ENCODE measurements around the gene DPP4.

DNA sequence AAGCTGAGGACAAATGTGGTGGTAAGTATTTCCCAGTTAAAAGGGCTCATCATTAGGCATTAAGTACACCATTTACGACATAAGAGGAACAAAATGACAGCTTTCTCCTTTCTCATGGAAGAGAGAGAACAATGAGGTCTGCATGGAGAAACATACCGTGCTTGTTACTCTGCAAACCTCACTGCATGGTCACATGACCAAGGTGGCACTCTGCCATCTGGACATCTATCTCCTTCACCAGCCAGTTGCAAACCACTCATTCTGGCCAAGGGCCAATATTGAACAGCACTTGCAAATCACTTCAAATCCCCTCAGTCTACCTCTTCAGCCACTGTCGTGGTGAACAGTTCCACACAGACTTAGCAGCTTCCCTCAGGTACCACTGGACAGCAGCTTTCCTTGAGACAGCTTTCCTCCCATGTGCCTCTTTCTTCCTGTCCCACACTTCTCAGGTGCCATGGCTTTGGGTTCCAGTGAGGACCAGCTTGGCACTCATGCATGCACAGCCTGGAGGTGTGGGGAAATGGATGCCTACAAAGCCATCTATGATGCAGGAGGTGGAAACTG is 29.5 kb upstream of the DPP4 start:
- TF ChIP-seq, protein P1, sequence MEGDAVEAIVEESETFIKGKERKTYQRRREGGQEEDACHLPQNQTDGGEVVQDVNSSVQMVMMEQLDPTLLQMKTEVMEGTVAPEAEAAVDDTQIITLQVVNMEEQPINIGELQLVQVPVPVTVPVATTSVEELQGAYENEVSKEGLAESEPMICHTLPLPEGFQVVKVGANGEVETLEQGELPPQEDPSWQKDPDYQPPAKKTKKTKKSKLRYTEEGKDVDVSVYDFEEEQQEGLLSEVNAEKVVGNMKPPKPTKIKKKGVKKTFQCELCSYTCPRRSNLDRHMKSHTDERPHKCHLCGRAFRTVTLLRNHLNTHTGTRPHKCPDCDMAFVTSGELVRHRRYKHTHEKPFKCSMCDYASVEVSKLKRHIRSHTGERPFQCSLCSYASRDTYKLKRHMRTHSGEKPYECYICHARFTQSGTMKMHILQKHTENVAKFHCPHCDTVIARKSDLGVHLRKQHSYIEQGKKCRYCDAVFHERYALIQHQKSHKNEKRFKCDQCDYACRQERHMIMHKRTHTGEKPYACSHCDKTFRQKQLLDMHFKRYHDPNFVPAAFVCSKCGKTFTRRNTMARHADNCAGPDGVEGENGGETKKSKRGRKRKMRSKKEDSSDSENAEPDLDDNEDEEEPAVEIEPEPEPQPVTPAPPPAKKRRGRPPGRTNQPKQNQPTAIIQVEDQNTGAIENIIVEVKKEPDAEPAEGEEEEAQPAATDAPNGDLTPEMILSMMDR (IDR thresholded peaks at IDR 0.05) = no peak
- TF ChIP-seq KDM1A (IDR thresholded peaks at IDR 0.05; ENCODE audit: low read depth) (no peak), CHD4 (IDR thresholded peaks at IDR 0.05; ENCODE audit: borderline replicate concordance) (no peak), RAD21 (conservative IDR thresholded peaks at IDR 0.05 in 1 of 2, IDR thresholded peaks at IDR 0.05 in 1 of 2) (no peak), PHF8 (IDR thresholded peaks at IDR 0.05; ENCODE audit: borderline replicate concordance, low read depth) (no peak), EHF (CRISPR knock-in tag; IDR thresholded peaks at IDR 0.05) (no peak), USF2 (IDR thresholded peaks at IDR 0.05) (no peak), RCOR1 (IDR thresholded peaks at IDR 0.05; ENCODE audit: low read depth, low read length) (no peak), BHLHE40 (IDR thresholded peaks at IDR 0.05; ENCODE audit: low read depth, low read length) (no peak), TFCP2L1 (CRISPR knock-in tag; IDR thresholded peaks at IDR 0.05) (no peak), POLR2AphosphoS2 (conservative IDR thresholded peaks at IDR 0.05; ENCODE audit: low read length) (no peak), NR3C1 (IDR thresholded peaks at IDR 0.05) (no peak)
- TF ChIP-seq, protein P2, sequence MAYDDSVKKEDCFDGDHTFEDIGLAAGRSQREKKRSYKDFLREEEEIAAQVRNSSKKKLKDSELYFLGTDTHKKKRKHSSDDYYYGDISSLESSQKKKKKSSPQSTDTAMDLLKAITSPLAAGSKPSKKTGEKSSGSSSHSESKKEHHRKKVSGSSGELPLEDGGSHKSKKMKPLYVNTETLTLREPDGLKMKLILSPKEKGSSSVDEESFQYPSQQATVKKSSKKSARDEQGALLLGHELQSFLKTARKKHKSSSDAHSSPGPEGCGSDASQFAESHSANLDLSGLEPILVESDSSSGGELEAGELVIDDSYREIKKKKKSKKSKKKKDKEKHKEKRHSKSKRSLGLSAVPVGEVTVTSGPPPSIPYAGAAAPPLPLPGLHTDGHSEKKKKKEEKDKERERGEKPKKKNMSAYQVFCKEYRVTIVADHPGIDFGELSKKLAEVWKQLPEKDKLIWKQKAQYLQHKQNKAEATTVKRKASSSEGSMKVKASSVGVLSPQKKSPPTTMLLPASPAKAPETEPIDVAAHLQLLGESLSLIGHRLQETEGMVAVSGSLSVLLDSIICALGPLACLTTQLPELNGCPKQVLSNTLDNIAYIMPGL (CRISPR knock-in tag; IDR thresholded peaks at IDR 0.05; ENCODE audit: borderline replicate concordance) = no peak
- TF ChIP-seq, protein P3, sequence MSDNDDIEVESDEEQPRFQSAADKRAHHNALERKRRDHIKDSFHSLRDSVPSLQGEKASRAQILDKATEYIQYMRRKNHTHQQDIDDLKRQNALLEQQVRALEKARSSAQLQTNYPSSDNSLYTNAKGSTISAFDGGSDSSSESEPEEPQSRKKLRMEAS (IDR thresholded peaks at IDR 0.05) = no peak
